Stimulated activated naive B cell treated with anti-CD40 and anti-IgM and Interleukin-4, amounts not matched to agents 10 μg/mL and 1 μg/mL and 100 μg/mL, for 72 hours (primary cell): Measurements from ENCODE around the gene SLC10A6.

Source experiments
- ATAC-seq, 2 donors: fragments of 150-1000 bp; cut with Tn5 transposase; replicated peaks; 2 replicates each; pipeline ENCODE4 v1.10.0; 2021; ENCODE audit warnings: moderate library complexity in 1 of 2
- DNase-seq: peaks from one replicate; pipeline ENCODE4 v3.0.0; 2021
- H3K27ac Mint-ChIP-seq: one replicate; pipeline ENCODE4 v1.8.0; 2022; ENCODE audit warnings: mild to moderate bottlenecking, mixed read lengths
- H3K27me3 Mint-ChIP-seq, 2 donors: one replicate each; pipeline ENCODE4 v1.8.0; 2022; ENCODE audit warnings: mixed read lengths in 2 of 2
- H3K36me3 Mint-ChIP-seq, 2 donors: one replicate each; pipeline ENCODE4 v1.8.0; 2022; ENCODE audit warnings: mixed read lengths in 2 of 2, mild to moderate bottlenecking in 1 of 2
- H3K4me1 Mint-ChIP-seq, 2 donors: one replicate each; pipeline ENCODE4 v1.8.0; 2022; ENCODE audit warnings: mixed read lengths in 2 of 2, mild to moderate bottlenecking in 1 of 2
- H3K4me3 Mint-ChIP-seq, 2 donors: one replicate each; pipeline ENCODE4 v1.8.0; 2022; ENCODE audit warnings: mild to moderate bottlenecking in 2 of 2, mixed read lengths in 2 of 2, moderate library complexity in 1 of 2
- H3K9me3 Mint-ChIP-seq, 2 donors: one replicate each; pipeline ENCODE4 v1.8.0; 2022; ENCODE audit warnings: mixed read lengths in 2 of 2, mild to moderate bottlenecking in 1 of 2

Gene SLC10A6

GRCh38 chr4:86872135-86872534 lies 23.0 kb upstream of the SLC10A6 start:
- no peak for DNase-seq
- Mint-ChIP-seq H3K4me3 (no peak overlapping the region), H3K9me3 (peaks cover 2 to 3% of the 10 kb centered on the region in 2 donors), H3K36me3 (no peaks in the 10 kb centered on the region), H3K27me3 (no peaks in the 10 kb centered on the region), H3K27ac (no peak overlapping the region), H3K4me1 (peaks cover 5 to 8% of the 10 kb centered on the region in 2 donors)
- no peak for ATAC-seq

- peak overlapping the region; percentile 27 to 55 for H3K4me3 Mint-ChIP-seq
- peaks cover 5 to 8% of the 10 kb centered on the region in 2 donors for H3K4me1 Mint-ChIP-seq
- no peaks in the 10 kb centered on the region for H3K27me3 Mint-ChIP-seq
- ATAC-seq (peak; percentile 79), DNase-seq (peak; percentile 9)
- no peaks in the 10 kb centered on the region for H3K36me3 Mint-ChIP-seq
- peak overlapping the region; percentile 84 for H3K27ac Mint-ChIP-seq
- peaks cover 0 to 3% of the 10 kb centered on the region in 2 donors for H3K9me3 Mint-ChIP-seq
These were observed 21.4 kb upstream of the SLC10A6 start for GRCh38 chr4:86870442-86871069.

GRCh38 chr4:86857341-86858052 lies 8.3 kb upstream of the SLC10A6 start:
- Mint-ChIP-seq H3K4me1 (no peaks in the 10 kb centered on the region), H3K9me3 (no peaks in the 10 kb centered on the region), H3K36me3 (no peaks in the 10 kb centered on the region), H3K27me3 (no peaks in the 10 kb centered on the region), H3K4me3 (no peak overlapping the region), H3K27ac (no peak overlapping the region)
- no peak for DNase-seq
- ATAC-seq: no peak

GRCh38 chr4:86856896-86857295 lies 7.7 kb upstream of the SLC10A6 start:
- H3K27me3 Mint-ChIP-seq: no peaks in the 10 kb centered on the region
- ATAC-seq (no peak), DNase-seq (no peak)
- H3K27ac Mint-ChIP-seq: no peak overlapping the region
- H3K4me3 Mint-ChIP-seq: no peak overlapping the region
- no peaks in the 10 kb centered on the region for H3K9me3 Mint-ChIP-seq
- H3K4me1 Mint-ChIP-seq: no peaks in the 10 kb centered on the region
- no peaks in the 10 kb centered on the region for H3K36me3 Mint-ChIP-seq

- Mint-ChIP-seq H3K4me3 (no peak overlapping the region), H3K9me3 (no peaks in the 10 kb centered on the region), H3K4me1 (no peaks in the 10 kb centered on the region), H3K36me3 (no peaks in the 10 kb centered on the region), H3K27me3 (no peaks in the 10 kb centered on the region), H3K27ac (no peak overlapping the region)
- DNase-seq (no peak), ATAC-seq (no peak)
These were observed 6.4 kb upstream of the SLC10A6 start for GRCh38 chr4:86855572-86855971.

GRCh38 chr4:86853209-86853608 lies 4.0 kb upstream of the SLC10A6 start:
- DNase-seq: no peak
- Mint-ChIP-seq H3K4me3 (no peak overlapping the region), H3K4me1 (no peaks in the 10 kb centered on the region), H3K27me3 (no peaks in the 10 kb centered on the region), H3K27ac (no peak overlapping the region), H3K9me3 (peaks cover 0 to 1% of the 10 kb centered on the region in 2 donors), H3K36me3 (no peaks in the 10 kb centered on the region)
- no peak for ATAC-seq

GRCh38 chr4:86848136-86848535 lies 1.0 kb downstream of the SLC10A6 start:
- DNase-seq (no peak), ATAC-seq (no peak)
- Mint-ChIP-seq H3K27me3 (no peaks in the 10 kb centered on the region), H3K4me3 (no peak overlapping the region), H3K36me3 (no peaks in the 10 kb centered on the region), H3K27ac (no peak overlapping the region), H3K9me3 (peaks cover 0 to 1% of the 10 kb centered on the region in 2 donors), H3K4me1 (peaks cover 0 to 1% of the 10 kb centered on the region in 2 donors)

GRCh38 chr4:86847571-86847970 lies 1.6 kb downstream of the SLC10A6 start:
- no peak overlapping the region for H3K4me3 Mint-ChIP-seq
- peaks cover 0 to 1% of the 10 kb centered on the region in 2 donors for H3K9me3 Mint-ChIP-seq
- no peak for ATAC-seq
- DNase-seq: no peak
- no peaks in the 10 kb centered on the region for H3K36me3 Mint-ChIP-seq
- H3K27ac Mint-ChIP-seq: no peak overlapping the region
- H3K27me3 Mint-ChIP-seq: no peaks in the 10 kb centered on the region
- H3K4me1 Mint-ChIP-seq: peaks cover 0 to 1% of the 10 kb centered on the region in 2 donors

GRCh38 chr4:86846921-86847320 lies 2.3 kb downstream of the SLC10A6 start:
- no peak for DNase-seq
- Mint-ChIP-seq H3K27me3 (no peaks in the 10 kb centered on the region), H3K27ac (no peak overlapping the region), H3K9me3 (peaks cover 0 to 1% of the 10 kb centered on the region in 2 donors), H3K4me3 (no peak overlapping the region), H3K4me1 (peaks cover 0 to 1% of the 10 kb centered on the region in 2 donors), H3K36me3 (no peaks in the 10 kb centered on the region)
- ATAC-seq: no peak

- Mint-ChIP-seq H3K4me1 (peaks cover 0 to 1% of the 10 kb centered on the region in 2 donors), H3K9me3 (peaks cover 0 to 1% of the 10 kb centered on the region in 2 donors), H3K27ac (no peak overlapping the region), H3K27me3 (no peaks in the 10 kb centered on the region), H3K4me3 (no peak overlapping the region), H3K36me3 (no peaks in the 10 kb centered on the region)
- ATAC-seq (no peak), DNase-seq (no peak)
These were observed 3.6 kb downstream of the SLC10A6 start for GRCh38 chr4:86845593-86845992.

- Mint-ChIP-seq H3K4me1 (no peaks in the 10 kb centered on the region), H3K4me3 (no peak overlapping the region), H3K9me3 (no peaks in the 10 kb centered on the region), H3K27ac (no peak overlapping the region), H3K27me3 (peaks cover 0 to 5% of the 10 kb centered on the region in 2 donors), H3K36me3 (no peaks in the 10 kb centered on the region)
- ATAC-seq: no peak
- no peak for DNase-seq
These were observed 7.9 kb downstream of the SLC10A6 start for GRCh38 chr4:86841309-86841708.

- Mint-ChIP-seq H3K36me3 (no peaks in the 10 kb centered on the region), H3K4me1 (no peaks in the 10 kb centered on the region), H3K9me3 (no peaks in the 10 kb centered on the region), H3K4me3 (no peak overlapping the region), H3K27ac (no peak overlapping the region), H3K27me3 (peaks cover 0 to 5% of the 10 kb centered on the region in 2 donors)
- ATAC-seq (no peak), DNase-seq (no peak)
These were observed 8.3 kb downstream of the SLC10A6 start for GRCh38 chr4:86840858-86841257.

GRCh38 chr4:86837691-86838503 lies 11.3 kb downstream of the SLC10A6 start:
- Mint-ChIP-seq H3K27ac (no peak overlapping the region), H3K9me3 (no peaks in the 10 kb centered on the region), H3K4me1 (no peaks in the 10 kb centered on the region), H3K4me3 (no peak overlapping the region), H3K36me3 (no peaks in the 10 kb centered on the region), H3K27me3 (peaks cover 0 to 5% of the 10 kb centered on the region in 2 donors)
- ATAC-seq (no peak), DNase-seq (no peak)

- peaks cover 0 to 5% of the 10 kb centered on the region in 2 donors for H3K27me3 Mint-ChIP-seq
- H3K36me3 Mint-ChIP-seq: no peaks in the 10 kb centered on the region
- ATAC-seq: no peak
These were observed 13.5 kb downstream of the SLC10A6 start for GRCh38 chr4:86835677-86836076.

More at GRCh38 chr4:86835677-86836076, 13.5 kb downstream of the SLC10A6 start:
- DNase-seq: no peak
- Mint-ChIP-seq H3K27ac (no peak overlapping the region), H3K4me1 (no peaks in the 10 kb centered on the region), H3K4me3 (no peak overlapping the region), H3K9me3 (no peaks in the 10 kb centered on the region)
